A673 (cell line): ENCODE measurements around the gene FLRT1. TPM values are rescaled to one million over a fixed set of nuclear protein-coding genes. Genes with fewer than 3 reads are reported as not detected.

ENCODE experiments used
- Bru-seq: library from RNA; stranded (reverse); fragments of 400-500 nt; gene quantifications from one replicate; lab custom pipeline; 2021; lab: Mats Ljungman, UMichigan
- BruChase-seq, 2 experiments: library from RNA; stranded (reverse); fragments of 400-500 nt; gene quantifications; one replicate each; lab custom pipeline; 2021; lab: Mats Ljungman, UMichigan
- BruUV-seq: library from RNA; stranded (reverse); fragments of 400-500 nt; replicated peaks from 2 replicates; lab custom pipeline; 2021; lab: Mats Ljungman, UMichigan
- CTCF ChIA-PET: fragments of 300-600 bp; sonication (Branson Sonifier 250); formaldehyde crosslinking; loops from one replicate; lab custom pipeline; 2022; ENCODE audit warnings: antibody characterized with exemption; lab: Charles Lee
- POLR2A ChIA-PET: fragments of 300-600 bp; sonication (Branson Sonifier 250); formaldehyde crosslinking; loops from one replicate; lab custom pipeline; 2022; ENCODE audit warnings: antibody characterized with exemption; ENCODE audit not compliant: low non-redundant PET; lab: Charles Lee
- DNase-seq: peaks from one replicate; pipeline ENCODE4 v3.0.0-alpha.2; 2015; ENCODE audit warnings: low spot score
- H3K27ac ChIP-seq: fragments of 200-600 bp; sonication (generic); 2 replicates; pipeline ENCODE4 v1.5.1; 2016; ENCODE audit warnings: mixed run types, low read depth, mild to moderate bottlenecking, mixed read lengths, antibody characterized with exemption, low read length; ENCODE audit not compliant: poor library complexity, severe bottlenecking
- H3K27me3 ChIP-seq: fragments of 200-600 bp; sonication (generic); replicated peaks from 2 replicates; pipeline ENCODE4 v1.6.1; 2017; ENCODE audit warnings: mixed run types, low read depth, mild to moderate bottlenecking, mixed read lengths, antibody characterized with exemption, low read length; ENCODE audit not compliant: insufficient read depth, poor library complexity
- H3K36me3 ChIP-seq: fragments of 200-600 bp; sonication (generic); 2 replicates; pipeline ENCODE4 v1.6.1; 2016; ENCODE audit warnings: mixed run types, mild to moderate bottlenecking, mixed read lengths, antibody characterized with exemption, low read length; ENCODE audit not compliant: insufficient read depth, poor library complexity, severe bottlenecking
- H3K4me1 ChIP-seq: fragments of 200-600 bp; sonication (generic); 2 replicates; pipeline ENCODE4 v1.6.1; 2017; ENCODE audit warnings: mixed run types, mild to moderate bottlenecking, mixed read lengths, antibody characterized with exemption, low read length; ENCODE audit not compliant: insufficient read depth, poor library complexity, severe bottlenecking
- H3K4me3 ChIP-seq: fragments of 200-600 bp; sonication (generic); 2 replicates; pipeline ENCODE4 v1.5.1; 2016; ENCODE audit warnings: low read depth, mixed run types, mild to moderate bottlenecking, mixed read lengths, low read length; ENCODE audit not compliant: poor library complexity, severe bottlenecking
- H3K9me3 ChIP-seq: fragments of 200-600 bp; sonication (generic); 2 replicates; pipeline ENCODE4 v1.6.1; 2016; ENCODE audit warnings: mixed run types, low read depth, mild to moderate bottlenecking, mixed read lengths, antibody characterized with exemption, low read length; ENCODE audit not compliant: poor library complexity, severe bottlenecking
- CTCF ChIP-seq: fragments of 300-800, 200-600 bp; sonication (generic); conservative IDR thresholded peaks from 2 replicates; pipeline ENCODE4 v1.5.1; 2017; ENCODE audit warnings: low read depth, mild to moderate bottlenecking, antibody characterized with exemption, low read length, moderate library complexity, mixed read lengths
- EZH2 ChIP-seq: fragments of 200-600 bp; sonication (generic); IDR thresholded peaks from 2 replicates; pipeline ENCODE4 v1.6.1; 2017; ENCODE audit warnings: borderline replicate concordance, low read depth, mild to moderate bottlenecking, mixed read lengths, antibody characterized with exemption, low read length; ENCODE audit not compliant: poor library complexity, severe bottlenecking
- intact Hi-C: fragments of 100-400 bp; cut with micrococcal nuclease; formaldehyde crosslinking; loops from one replicate; pipeline ENCODE4 v1.10.0; 2022; ENCODE audit not compliant: unreplicated experiment
- long read RNA-seq: library from polyadenylated mRNA; stranded (forward); transcript quantifications from one replicate; pipeline ENCODE4 v2.0.0, GENCODE V29; 2022
- total RNA-seq: library from RNA; stranded (reverse); gene quantifications from 2 replicates; pipeline ENCODE4 v1.2.3, GENCODE V29; 2021

Gene FLRT1
- total RNA-seq (0.45 and 1.9 TPM in 2 replicates), Bru-seq, nascent RNA (percentile 19 among the genes with signal in this experiment), BruChase-seq, experiment 1, labeled RNA remaining after a 2-hour chase (percentile 20 among the genes with signal in this experiment), BruChase-seq, experiment 2, labeled RNA remaining after a 6-hour chase (percentile 27 among the genes with signal in this experiment)
- long read RNA-seq, partial matches to known transcripts, result 0 of 2 reads
- long read RNA-seq, other reads (novel, unspliced or antisense), result 2 of 2 reads

GRCh38 chr11:64035576-64035975 lies at the start of gene FLRT1:
Gene FLRT1, plus strand, starts transcription at chr11:64035931. Its CDS starts 80,337 bp downstream, at chr11:64116268.
- Histone ChIP-seq H3K36me3 (no peaks in the 10 kb centered on the region), H3K4me3 (peak within 1 kb of the TSS; percentile 60), H3K4me1 (peaks cover 17% of the 10 kb centered on the region), H3K27ac (peak within 1 kb of the TSS; percentile 47), H3K27me3 (peaks cover 14% of the 10 kb centered on the region), H3K9me3 (no peaks in the 10 kb centered on the region)
- POLR2A ChIA-PET, result no interaction called here
- BruUV-seq, result no TSS peak
- intact Hi-C loops, result no loop called here
- CTCF ChIA-PET, result interaction anchor here (0.5 kb wide), 1 partner anchor 26 kb away, joined by 10 read pairs; no protein-coding TSS in a partner anchor
- DNase-seq, result no peak
- no peak for TF ChIP-seq CTCF
- TF ChIP-seq EZH2, result no peak

GRCh38 chr11:63986156-63986931 lies 49.4 kb upstream of the FLRT1 start, which contains the start of gene OTUB1:
Gene OTUB1, plus strand, starts transcription at chr11:63986438. Its CDS starts 19 bp downstream, at chr11:63986457.
- Histone ChIP-seq H3K27ac (peak within 1 kb of the TSS; percentile 84), H3K4me1 (peaks cover 28% of the 10 kb centered on the region), H3K9me3 (no peaks in the 10 kb centered on the region), H3K4me3 (peak within 1 kb of the TSS; percentile 95), H3K27me3 (no peaks in the 10 kb centered on the region), H3K36me3 (peaks cover 25% of the 10 kb centered on the region)
- intact Hi-C loops, result loop anchor here (10.0 kb wide), 1 partner anchor 222 kb away; the partner anchor contains the start of gene ZFTA
- peak; percentile 97 for DNase-seq
- no TSS peak for BruUV-seq
- no peak for TF ChIP-seq CTCF
- TF ChIP-seq EZH2, result no peak
- ChIA-PET CTCF (no interaction called here), POLR2A (no interaction called here)

GRCh38 chr11:63986932-63987513 lies 48.7 kb upstream of the FLRT1 start:
- no peaks in the 10 kb centered on the region for H3K27me3 ChIP-seq
- TF ChIP-seq CTCF (no peak), EZH2 (no peak)
- H3K4me3 ChIP-seq, result peak overlapping the region; percentile 95
- POLR2A ChIA-PET, result no interaction called here
- H3K27ac ChIP-seq, result peak overlapping the region; percentile 84
- peaks cover 26% of the 10 kb centered on the region for H3K4me1 ChIP-seq
- no peaks in the 10 kb centered on the region for H3K9me3 ChIP-seq
- DNase-seq, result no peak
- H3K36me3 ChIP-seq, result peaks cover 30% of the 10 kb centered on the region
- CTCF ChIA-PET, result no interaction called here
- BruUV-seq, result TSS peak; percentile 78
- intact Hi-C loops, result loop anchor here (10.0 kb wide), 1 partner anchor 222 kb away; the partner anchor contains the start of gene ZFTA
